HL-60/S4 (cell line): ENCODE data around the gene FREY1.

Experiments
- in situ Hi-C: fragments of 300-500 bp; cut with MboI; formaldehyde crosslinking; loops from 2 replicates; pipeline ENCODE4 v1.14.3; 2022; ENCODE audit warnings: low sequenced_read_pairs

FREY1 gene

GRCh38 chr11:45929486-45930030 lies 22.5 kb upstream of the FREY1 start:
- in situ Hi-C loops: no loop called here

GRCh38 chr11:45928535-45929215 lies 21.6 kb upstream of the FREY1 start:
- in situ Hi-C loops: no loop called here

GRCh38 chr11:45927684-45928413 lies 20.8 kb upstream of the FREY1 start:
- in situ Hi-C loops: no loop called here

- in situ Hi-C loops: no loop called here
These were observed 20.2 kb upstream of the FREY1 start for GRCh38 chr11:45927332-45927683.

- in situ Hi-C loops: no loop called here
These were observed 19.7 kb upstream of the FREY1 start for GRCh38 chr11:45926536-45927331.

GRCh38 chr11:45926001-45926401 lies 18.9 kb upstream of the FREY1 start:
- in situ Hi-C loops: no loop called here

- in situ Hi-C loops: no loop called here
These were observed 18.5 kb upstream of the FREY1 start for GRCh38 chr11:45925550-45925949.

- in situ Hi-C loops: no loop called here
These were observed 17.9 kb upstream of the FREY1 start for GRCh38 chr11:45924927-45925326.

- in situ Hi-C loops: no loop called here
These were observed 17.2 kb upstream of the FREY1 start for GRCh38 chr11:45924036-45924915.

- in situ Hi-C loops: no loop called here
These were observed 15.5 kb upstream of the FREY1 start, which contains the start of gene LARGE2 for GRCh38 chr11:45922425-45923082. LARGE2 (plus strand) TSS chr11:45922656; CDS start chr11:45922883, 227 bp downstream.

- in situ Hi-C loops: no loop called here
These were observed 14.7 kb upstream of the FREY1 start for GRCh38 chr11:45921561-45922424.

- in situ Hi-C loops: no loop called here
These were observed 13.7 kb upstream of the FREY1 start for GRCh38 chr11:45920531-45921477.

- in situ Hi-C loops: no loop called here
These were observed 12.9 kb upstream of the FREY1 start for GRCh38 chr11:45919806-45920530.

- in situ Hi-C loops: no loop called here
These were observed 12.0 kb upstream of the FREY1 start for GRCh38 chr11:45918962-45919675.

GRCh38 chr11:45918331-45918941 lies 11.4 kb upstream of the FREY1 start:
- in situ Hi-C loops: no loop called here
